ENCODE measurements around the gene INTS4. TPM values are rescaled to one million over a fixed set of nuclear protein-coding genes. Genes with fewer than 3 reads are reported as not detected.
"Not testable (repeated sequence)": the region's sequence is repeated elsewhere in the genome, so short reads cannot be mapped to it uniquely, and the experiment has no call there.

INTS4 gene
- total RNA-seq, 4 donors from 2014 or later, result 18.8 to 73.9 (median 26.4) TPM

GRCh38 chr11:77909277-77909676 is 85.2 kb downstream of the INTS4 start:
- WGBS, result 95% methylated on average over 2 of the region's 2 CpGs
- H3K9me3 ChIP-seq, result no peaks in the 10 kb centered on the region
- H3K27me3 ChIP-seq, result no peaks in the 10 kb centered on the region
- TF ChIP-seq POLR2AphosphoS5 (IDR thresholded peaks at IDR 0.05) (no peak), POLR2A (IDR thresholded peaks at IDR 0.05) (no peak), CTCF (IDR thresholded peaks at IDR 0.05) (no peak), EP300 (IDR thresholded peaks at IDR 0.05) (no peak)
- peaks cover 12% of the 10 kb centered on the region for H3K36me3 ChIP-seq
- H3K27ac ChIP-seq, result no peak overlapping the region
- H3K4me1 ChIP-seq, result peaks cover under 1% of the 10 kb centered on the region
- no peak overlapping the region for H3K4me3 ChIP-seq
- no peak for DNase-seq (ENCODE audit: low spot score in 2 of 2)

- DNase-seq (ENCODE audit: low spot score in 2 of 2), result no peak
- TF ChIP-seq CTCF (IDR thresholded peaks at IDR 0.05) (no peak), POLR2AphosphoS5 (IDR thresholded peaks at IDR 0.05) (no peak), POLR2A (IDR thresholded peaks at IDR 0.05) (no peak), EP300 (IDR thresholded peaks at IDR 0.05) (no peak)
- Histone ChIP-seq H3K36me3 (peaks cover 12% of the 10 kb centered on the region), H3K4me1 (no peaks in the 10 kb centered on the region), H3K27ac (no peak overlapping the region), H3K9me3 (no peaks in the 10 kb centered on the region), H3K27me3 (no peaks in the 10 kb centered on the region), H3K4me3 (no peak overlapping the region)
- WGBS, result 96% methylated on average over 2 of the region's 2 CpGs
Observed at GRCh38 chr11:77908835-77909234, 85.6 kb downstream of the INTS4 start.

- H3K27me3 ChIP-seq; H3K27ac ChIP-seq; H3K4me3 ChIP-seq; DNase-seq (ENCODE audit: low spot score in 2 of 2); H3K4me1 ChIP-seq; H3K9me3 ChIP-seq: not testable (repeated sequence)
- WGBS, result 100% methylated on average over 1 of the region's 1 CpG
- peaks cover 38% of the 10 kb centered on the region for H3K36me3 ChIP-seq
Observed at GRCh38 chr11:77894949-77895348, 99.5 kb downstream of the INTS4 start.

GRCh38 chr11:77891703-77892102 is 102.8 kb downstream of the INTS4 start:
- not testable (repeated sequence) for H3K27ac ChIP-seq; DNase-seq (ENCODE audit: low spot score in 2 of 2); H3K4me3 ChIP-seq; H3K27me3 ChIP-seq; H3K9me3 ChIP-seq; H3K4me1 ChIP-seq
- 93% methylated on average over 2 of the region's 4 CpGs for WGBS
- peaks cover 29% of the 10 kb centered on the region for H3K36me3 ChIP-seq

GRCh38 chr11:77891256-77891655 is 103.2 kb downstream of the INTS4 start:
- not testable (repeated sequence) for DNase-seq (ENCODE audit: low spot score in 2 of 2); H3K27me3 ChIP-seq; H3K4me3 ChIP-seq; H3K4me1 ChIP-seq; H3K27ac ChIP-seq; H3K9me3 ChIP-seq
- 98% methylated on average over 7 of the region's 7 CpGs for WGBS
- peaks cover 33% of the 10 kb centered on the region for H3K36me3 ChIP-seq

GRCh38 chr11:77890619-77891056 is 103.8 kb downstream of the INTS4 start:
- H3K4me3 ChIP-seq; H3K27ac ChIP-seq; H3K27me3 ChIP-seq; H3K4me1 ChIP-seq; DNase-seq (ENCODE audit: low spot score in 2 of 2); H3K9me3 ChIP-seq: not testable (repeated sequence)
- WGBS, result 34% methylated on average over 4 of the region's 4 CpGs
- H3K36me3 ChIP-seq, result peaks cover 39% of the 10 kb centered on the region

- not testable (repeated sequence) for H3K27ac ChIP-seq; H3K4me3 ChIP-seq; H3K27me3 ChIP-seq; H3K9me3 ChIP-seq; H3K4me1 ChIP-seq; DNase-seq (ENCODE audit: low spot score in 2 of 2)
- H3K36me3 ChIP-seq, result peaks cover 44% of the 10 kb centered on the region
Observed at GRCh38 chr11:77890100-77890614, 104.3 kb downstream of the INTS4 start.

- 93% methylated on average over 5 of the region's 5 CpGs for WGBS
- not testable (repeated sequence) for H3K4me3 ChIP-seq; H3K27ac ChIP-seq; H3K9me3 ChIP-seq; H3K4me1 ChIP-seq; DNase-seq (ENCODE audit: low spot score in 2 of 2); H3K27me3 ChIP-seq
- peaks cover 54% of the 10 kb centered on the region for H3K36me3 ChIP-seq
Observed at GRCh38 chr11:77889045-77889444, 105.4 kb downstream of the INTS4 start.
